Astrocyte of the hippocampus (primary cell): Measurements from ENCODE around the gene ELMO1.

Experiments
- DNase-seq: peaks from one replicate; pipeline ENCODE4 v3.0.0; 2011; ENCODE audit warnings: low read depth, low spot score

The ELMO1 gene

GRCh38 chr7:37315772-37316715 lies 132.6 kb downstream of the ELMO1 start:
- DNase-seq = no peak

- no peak for DNase-seq
These were observed 136.1 kb downstream of the ELMO1 start for GRCh38 chr7:37312608-37313007.

GRCh38 chr7:37311355-37311754 lies 137.3 kb downstream of the ELMO1 start:
- peak; percentile 65 for DNase-seq

GRCh38 chr7:37310327-37311080 lies 138.2 kb downstream of the ELMO1 start:
- no peak for DNase-seq

GRCh38 chr7:37309493-37309892 lies 139.2 kb downstream of the ELMO1 start:
- no peak for DNase-seq

- peak; percentile 30 for DNase-seq
These were observed 143.7 kb downstream of the ELMO1 start for GRCh38 chr7:37304921-37305320.

GRCh38 chr7:37297546-37297945 lies 151.1 kb downstream of the ELMO1 start:
- no peak for DNase-seq

- no peak for DNase-seq
These were observed 153.3 kb downstream of the ELMO1 start for GRCh38 chr7:37295401-37295800.

GRCh38 chr7:37290731-37291130 lies 157.9 kb downstream of the ELMO1 start:
- DNase-seq = no peak

GRCh38 chr7:37289781-37290180 lies 158.9 kb downstream of the ELMO1 start:
- no peak for DNase-seq

GRCh38 chr7:37289367-37289766 lies 159.3 kb downstream of the ELMO1 start:
- no peak for DNase-seq

- DNase-seq = no peak
These were observed 161.4 kb downstream of the ELMO1 start for GRCh38 chr7:37287131-37287855.

- no peak for DNase-seq
These were observed 162.2 kb downstream of the ELMO1 start for GRCh38 chr7:37286454-37286832.

GRCh38 chr7:37285706-37286453 lies 162.8 kb downstream of the ELMO1 start:
- DNase-seq = no peak

GRCh38 chr7:37284805-37285231 lies 163.8 kb downstream of the ELMO1 start:
- DNase-seq = peak; percentile 57

GRCh38 chr7:37284285-37284684 lies 164.4 kb downstream of the ELMO1 start:
- DNase-seq = no peak

- no peak for DNase-seq
These were observed 164.9 kb downstream of the ELMO1 start for GRCh38 chr7:37283716-37284115.

- no peak for DNase-seq
These were observed 165.7 kb downstream of the ELMO1 start for GRCh38 chr7:37282927-37283326.

GRCh38 chr7:37282093-37282444 lies 166.6 kb downstream of the ELMO1 start:
- DNase-seq = no peak

GRCh38 chr7:37281368-37282092 lies 167.1 kb downstream of the ELMO1 start:
- DNase-seq = no peak

GRCh38 chr7:37277513-37277912 lies 171.2 kb downstream of the ELMO1 start:
- no peak for DNase-seq
